Mesodermal cell (in vitro differentiated cells): ENCODE measurements around the gene CDH23.

Experiments
- H3K27ac ChIP-seq: 2 replicates; pipeline ENCODE4 v1.7.0; 2013; ENCODE audit warnings: mild to moderate bottlenecking, low read depth, low read length, moderate library complexity; ENCODE audit not compliant: severe bottlenecking
- H3K36me3 ChIP-seq: 2 replicates; pipeline ENCODE4 v1.7.1; 2013; ENCODE audit warnings: mild to moderate bottlenecking, low read length, moderate library complexity; ENCODE audit not compliant: control insufficient read depth, insufficient read depth
- H3K4me1 ChIP-seq: one replicate; pipeline ENCODE4 v1.7.1; 2013; ENCODE audit warnings: mild to moderate bottlenecking, low read length; ENCODE audit not compliant: insufficient read depth, control insufficient read depth, poor library complexity, severe bottlenecking
- H3K4me3 ChIP-seq: 2 replicates; pipeline ENCODE4 v1.7.0; 2013; ENCODE audit warnings: low read length, control low read depth, mild to moderate bottlenecking; ENCODE audit not compliant: insufficient read depth, poor library complexity, severe bottlenecking; ENCODE audit errors: extremely low read depth
- H3K9me3 ChIP-seq: 2 replicates; pipeline ENCODE4 v1.7.1; 2013; ENCODE audit warnings: mild to moderate bottlenecking, low read length, moderate library complexity; ENCODE audit not compliant: control insufficient read depth
- WGBS, 2 experiments: methylation state at CpG; one replicate each; pipeline ENCODE4 v1.1.5; 2013; ENCODE audit warnings: missing lambda C conversion rate in 2 of 2; ENCODE audit not compliant: insufficient coverage in 2 of 2; 5-methylcytosine and 5-hydroxymethylcytosine counted together

Gene CDH23

DNA sequence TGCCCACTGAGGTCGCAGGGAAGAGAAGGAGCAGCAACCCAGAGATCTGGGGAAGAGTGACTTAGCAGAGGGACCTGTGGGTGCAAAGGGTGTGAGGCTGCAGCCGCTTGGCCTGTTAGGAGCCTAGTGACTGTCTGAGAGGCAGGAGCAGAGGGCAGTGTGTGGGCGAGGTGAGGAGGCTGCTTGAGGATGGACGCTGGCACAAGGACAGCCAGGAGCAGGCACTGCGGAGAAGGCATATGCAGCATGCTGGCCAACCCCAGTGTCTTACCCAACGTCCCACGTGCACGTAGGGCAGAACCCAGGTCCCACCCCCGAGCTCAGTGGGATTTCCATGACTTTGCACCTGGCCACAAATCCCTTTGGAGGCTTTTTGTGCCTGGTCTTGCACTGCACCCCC lies 268.7 kb downstream of the CDH23 start:
- H3K27ac ChIP-seq: no peak overlapping the region
- H3K9me3 ChIP-seq: no peaks in the 10 kb centered on the region
- H3K4me3 ChIP-seq: no peak overlapping the region
- no peaks in the 10 kb centered on the region for H3K36me3 ChIP-seq
- no peaks in the 10 kb centered on the region for H3K4me1 ChIP-seq
- 72 to 76% methylated on average over 9 of the region's 9 CpGs for WGBS, 2 experiments

- 87 to 88% methylated on average over 15 of the region's 18 CpGs for WGBS, 2 experiments
- H3K4me3 ChIP-seq: no peak overlapping the region
- no peaks in the 10 kb centered on the region for H3K4me1 ChIP-seq
- no peak overlapping the region for H3K27ac ChIP-seq
- H3K36me3 ChIP-seq: no peaks in the 10 kb centered on the region
- H3K9me3 ChIP-seq: no peaks in the 10 kb centered on the region
Measured at GRCh38 chr10:71666639-71667386, 270.1 kb downstream of the CDH23 start.

GRCh38 chr10:71667387-71667752 lies 270.6 kb downstream of the CDH23 start:
- no peaks in the 10 kb centered on the region for H3K9me3 ChIP-seq
- no peak overlapping the region for H3K4me3 ChIP-seq
- H3K36me3 ChIP-seq: no peaks in the 10 kb centered on the region
- no peaks in the 10 kb centered on the region for H3K4me1 ChIP-seq
- WGBS, 2 experiments: 64 to 97% methylated on average over 3 to 5 of the region's 5 CpGs
- no peak overlapping the region for H3K27ac ChIP-seq

- 76 to 86% methylated on average over 10 to 15 of the region's 16 CpGs for WGBS, 2 experiments
- no peak overlapping the region for H3K4me3 ChIP-seq
- H3K27ac ChIP-seq: no peak overlapping the region
Measured at GRCh38 chr10:71671994-71672946, 275.6 kb downstream of the CDH23 start.

GRCh38 chr10:71675295-71675970 lies 278.7 kb downstream of the CDH23 start:
- WGBS, 2 experiments: 98 to 99% methylated on average over 6 of the region's 6 CpGs
- Histone ChIP-seq H3K36me3 (no peaks in the 10 kb centered on the region), H3K27ac (no peak overlapping the region), H3K4me3 (no peak overlapping the region), H3K9me3 (no peaks in the 10 kb centered on the region), H3K4me1 (no peaks in the 10 kb centered on the region)

More at GRCh38 chr10:71671994-71672946, 275.6 kb downstream of the CDH23 start:
- Histone ChIP-seq H3K4me1 (no peaks in the 10 kb centered on the region), H3K36me3 (no peaks in the 10 kb centered on the region), H3K9me3 (no peaks in the 10 kb centered on the region)

GRCh38 chr10:71677261-71677660 lies 280.5 kb downstream of the CDH23 start:
- Histone ChIP-seq H3K9me3 (no peaks in the 10 kb centered on the region), H3K36me3 (no peaks in the 10 kb centered on the region), H3K4me1 (no peaks in the 10 kb centered on the region), H3K4me3 (no peak overlapping the region), H3K27ac (no peak overlapping the region)
- WGBS, 2 experiments: 88 to 93% methylated on average over 16 of the region's 17 CpGs

DNA sequence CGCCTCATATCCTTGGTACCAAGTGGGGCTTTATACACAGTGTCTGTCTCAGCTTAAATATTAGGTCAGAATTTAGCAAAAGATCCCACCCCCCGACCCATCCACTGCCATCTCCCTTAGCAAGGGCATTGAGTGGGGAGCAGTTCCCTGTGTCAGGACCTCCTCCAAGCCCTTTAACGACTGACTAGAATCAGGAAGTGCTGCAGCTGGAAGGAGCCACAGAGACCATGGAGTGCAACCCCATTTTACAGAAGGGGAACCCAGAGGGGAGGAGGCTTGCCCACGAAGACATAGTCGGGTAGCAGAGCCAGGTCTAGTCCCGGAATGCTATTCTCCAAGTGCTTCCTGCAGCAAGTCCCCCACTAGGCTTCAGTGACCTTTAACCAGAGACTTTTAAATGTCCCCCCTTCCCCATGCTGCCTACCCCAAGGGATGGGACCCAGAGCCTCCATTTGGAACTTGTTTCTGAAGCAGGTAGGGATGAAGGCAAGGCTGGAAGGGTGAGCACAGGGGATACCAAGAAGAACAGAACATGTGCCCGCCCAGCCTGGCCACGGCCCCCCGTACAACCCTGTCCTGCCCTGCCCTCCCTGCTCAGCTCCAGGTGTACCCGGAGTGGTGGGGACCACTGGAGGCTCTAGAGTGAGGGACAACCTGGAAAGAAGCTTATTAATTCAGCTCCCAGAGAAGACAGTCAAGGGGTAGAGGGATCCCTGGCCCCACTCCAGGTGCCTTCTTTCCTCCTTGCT lies 281.5 kb downstream of the CDH23 start:
- Histone ChIP-seq H3K9me3 (no peaks in the 10 kb centered on the region), H3K4me1 (no peaks in the 10 kb centered on the region), H3K4me3 (no peak overlapping the region), H3K36me3 (no peaks in the 10 kb centered on the region), H3K27ac (no peak overlapping the region)
- 83 to 87% methylated on average over 4 to 7 of the region's 10 CpGs for WGBS, 2 experiments

DNA sequence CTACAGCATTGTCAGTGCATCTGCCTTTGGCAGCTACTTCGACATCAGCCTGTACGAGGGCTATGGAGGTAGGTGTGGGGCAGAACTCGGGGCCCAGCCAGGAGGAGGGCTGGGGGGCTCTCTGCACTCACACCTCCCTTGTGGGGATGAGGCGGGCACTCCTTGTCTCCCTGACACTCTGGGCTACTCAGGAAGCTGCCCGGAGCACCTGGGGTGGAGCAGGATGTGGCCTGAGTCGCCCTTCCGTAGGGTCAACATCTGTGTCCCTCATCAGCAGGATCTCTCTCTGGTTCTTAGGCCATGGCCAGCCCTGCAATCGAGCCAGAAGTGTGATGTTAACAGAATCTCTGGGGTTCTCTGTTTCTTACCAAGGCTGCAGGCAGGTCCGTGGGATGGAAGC lies 282.7 kb downstream of the CDH23 start:
- no peaks in the 10 kb centered on the region for H3K9me3 ChIP-seq
- 84 to 91% methylated on average over 5 to 8 of the region's 9 CpGs for WGBS, 2 experiments
- H3K36me3 ChIP-seq: no peaks in the 10 kb centered on the region
- H3K4me3 ChIP-seq: no peak overlapping the region
- H3K27ac ChIP-seq: no peak overlapping the region
- H3K4me1 ChIP-seq: no peaks in the 10 kb centered on the region

DNA sequence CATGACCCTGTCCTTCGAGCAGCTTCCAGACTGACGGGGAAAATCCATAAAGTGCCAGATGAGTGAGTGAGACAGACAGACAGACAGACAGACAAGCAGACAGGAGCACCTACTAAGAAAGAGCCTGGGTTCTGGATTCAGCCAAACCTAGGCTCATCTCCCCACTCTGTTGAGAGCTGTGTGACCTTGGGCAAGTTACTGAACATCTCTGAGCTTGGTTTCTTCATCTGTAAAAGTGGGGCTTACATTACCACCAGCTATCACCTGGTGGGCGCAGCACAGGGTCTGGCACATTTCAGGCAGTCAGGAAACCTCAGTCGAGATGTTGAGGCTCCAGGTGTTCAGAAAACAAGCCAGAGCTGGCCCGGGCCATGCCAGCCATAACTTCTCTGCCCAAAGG lies 285.3 kb downstream of the CDH23 start:
- Histone ChIP-seq H3K4me3 (no peak overlapping the region), H3K9me3 (no peaks in the 10 kb centered on the region), H3K36me3 (no peaks in the 10 kb centered on the region), H3K4me1 (peaks cover 4% of the 10 kb centered on the region), H3K27ac (no peak overlapping the region)
- WGBS, 2 experiments: 85 to 86% methylated on average over 5 of the region's 5 CpGs

DNA sequence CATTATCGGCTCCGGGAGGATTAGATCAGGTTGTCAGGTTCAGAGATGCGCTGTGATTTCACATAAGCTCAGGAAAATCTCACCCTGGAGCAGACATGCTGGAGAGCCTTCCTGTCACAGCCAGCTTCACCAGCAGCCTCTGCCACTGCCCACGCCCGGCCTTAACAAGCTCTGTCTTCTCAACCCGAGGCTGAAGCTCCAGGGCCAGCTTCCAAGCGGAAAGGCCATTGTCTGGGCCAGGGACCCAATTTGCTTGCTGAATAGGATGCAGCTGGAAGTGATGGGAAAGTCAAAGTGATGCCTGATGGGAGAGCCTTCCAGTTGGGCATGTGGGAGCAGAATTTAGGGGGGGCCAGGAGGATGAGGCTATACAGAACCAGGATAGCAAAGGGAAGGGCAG lies 286.6 kb downstream of the CDH23 start:
- Histone ChIP-seq H3K9me3 (no peaks in the 10 kb centered on the region), H3K4me3 (no peak overlapping the region), H3K36me3 (no peaks in the 10 kb centered on the region), H3K4me1 (peaks cover 4% of the 10 kb centered on the region), H3K27ac (no peak overlapping the region)
- WGBS, 2 experiments: 86 to 97% methylated on average over 6 to 7 of the region's 7 CpGs
